ENCODE data around the gene MKLN1.
"Not testable (repeated sequence)": the region's sequence is repeated elsewhere in the genome, so short reads cannot be mapped to it uniquely, and the experiment has no call there.

The MKLN1 gene

GRCh38 chr7:131501930-131502685, 174.4 kb downstream of the MKLN1 start:
- no peak for DNase-seq (ENCODE audit: low read depth)

- DNase-seq (ENCODE audit: low read depth), result no peak
These were observed 175.3 kb downstream of the MKLN1 start for GRCh38 chr7:131502810-131503508.

- DNase-seq (ENCODE audit: low read depth), result no peak
These were observed 176.0 kb downstream of the MKLN1 start for GRCh38 chr7:131503639-131504038.

- no peak for DNase-seq (ENCODE audit: low read depth)
These were observed 176.7 kb downstream of the MKLN1 start for GRCh38 chr7:131504157-131504899.

- not testable (repeated sequence) for DNase-seq (ENCODE audit: low read depth)
These were observed 177.5 kb downstream of the MKLN1 start for GRCh38 chr7:131505037-131505620.

GRCh38 chr7:131505636-131506557, 178.2 kb downstream of the MKLN1 start:
- no peak for DNase-seq (ENCODE audit: low read depth)

- no peak for DNase-seq (ENCODE audit: low read depth)
These were observed 178.9 kb downstream of the MKLN1 start for GRCh38 chr7:131506597-131506996.

- peak; percentile 74 for DNase-seq (ENCODE audit: low read depth)
These were observed 180.1 kb downstream of the MKLN1 start for GRCh38 chr7:131507592-131508331.

- DNase-seq (ENCODE audit: low read depth), result no peak
These were observed 181.2 kb downstream of the MKLN1 start for GRCh38 chr7:131508754-131509486.

- DNase-seq (ENCODE audit: low read depth), result no peak
These were observed 182.1 kb downstream of the MKLN1 start for GRCh38 chr7:131509781-131510180.

- DNase-seq (ENCODE audit: low read depth), result no peak
These were observed 183.4 kb downstream of the MKLN1 start for GRCh38 chr7:131511071-131511470.

- no peak for DNase-seq (ENCODE audit: low read depth)
These were observed 184.3 kb downstream of the MKLN1 start for GRCh38 chr7:131511774-131512535.

GRCh38 chr7:131513245-131514061, 185.8 kb downstream of the MKLN1 start:
- peak; percentile 66 for DNase-seq (ENCODE audit: low read depth)

- not testable (repeated sequence) for DNase-seq (ENCODE audit: low read depth)
These were observed 187.8 kb downstream of the MKLN1 start for GRCh38 chr7:131515471-131515870.

GRCh38 chr7:131517218-131517923, 189.7 kb downstream of the MKLN1 start:
- DNase-seq (ENCODE audit: low read depth), result no peak

GRCh38 chr7:131518626-131519025, 190.9 kb downstream of the MKLN1 start:
- DNase-seq (ENCODE audit: low read depth), result no peak

GRCh38 chr7:131521651-131522163, 194.0 kb downstream of the MKLN1 start:
- no peak for DNase-seq (ENCODE audit: low read depth)
